HCT116 (cell line): ENCODE results near the gene SLC6A2. TPM values are rescaled to one million over a fixed set of nuclear protein-coding genes. Genes with fewer than 3 reads are reported as not detected.

Source experiments
- ATAC-seq: fragments of 200-7000 bp; cut with Tn5 transposase; 2 replicates; pipeline ENCODE4 v1.9.1; 2020; ENCODE audit warnings: mild to moderate bottlenecking, moderate library complexity
- BruUV-seq: library from RNA; stranded (reverse); fragments of 400-500 nt; replicated peaks from 2 replicates; lab custom pipeline; 2021; lab: Mats Ljungman, UMichigan
- CTCF ChIA-PET: fragments of 300-600 bp; sonication (Branson Sonifier 250); formaldehyde crosslinking; loops from one replicate; lab custom pipeline; 2021; ENCODE audit warnings: antibody characterized with exemption; lab: Charles Lee
- POLR2A ChIA-PET: fragments of 300-600, 350-600 bp; sonication (Branson Sonifier 250); formaldehyde crosslinking; loops from one replicate; lab custom pipeline; 2021; ENCODE audit warnings: antibody characterized with exemption; lab: Charles Lee
- RAD21 ChIA-PET, 2 experiments: fragments of 300-600 bp; sonication (Branson Sonifier 250); formaldehyde crosslinking; loops; one replicate each; lab custom pipeline; 2023; ENCODE audit warnings: low total read pairs in 2 of 2; ENCODE audit not compliant: uncharacterized antibody in 2 of 2, unreplicated experiment in 2 of 2, low non-redundant PET in 1 of 2; lab: Charles Lee
- DNase-seq: peaks from one replicate; pipeline ENCODE4 v3.0.0-alpha.2; 2010; ENCODE audit warnings: low read depth, low spot score
- H2AFZ ChIP-seq: fragments of 200-600 bp; shearing (Covaris generic), sonication (generic); 2 replicates; pipeline ENCODE4 v1.6.1; 2017; ENCODE audit warnings: low read depth, mixed run types, mixed read lengths, antibody characterized with exemption, low read length; ENCODE audit not compliant: poor library complexity, severe bottlenecking
- H3K27ac ChIP-seq: 2 replicates; pipeline ENCODE4 v1.5.1; 2012; ENCODE audit warnings: low read depth, low read length
- H3K27me3 ChIP-seq: fragments of 200-600 bp; sonication (generic); 2 replicates; pipeline ENCODE4 v1.6.1; 2016; ENCODE audit warnings: mixed run types, low read length, mixed read lengths; ENCODE audit not compliant: insufficient read depth
- H3K36me3 ChIP-seq, 2 experiments: fragments of 200-500 bp in 1 of 2; fragments of 200-600 bp in 1 of 2; sonication (Bioruptor generic) in 1 of 2; sonication (generic) in 1 of 2; 2 replicates each; pipeline versions ENCODE4 v1.5.1 to v1.6.1; 2014 to 2016; ENCODE audit warnings: low read length in 2 of 2, inconsistent platforms in 1 of 2, mixed read lengths in 1 of 2, mixed run types in 1 of 2; ENCODE audit not compliant: insufficient read depth in 2 of 2, control insufficient read depth in 1 of 2
- H3K4me1 ChIP-seq, 2 experiments: fragments of 200-600 bp in 1 of 2; sonication (generic) in 1 of 2; 2 replicates each; pipeline versions ENCODE4 v1.5.1 to v1.6.1; 2012 to 2017; ENCODE audit warnings: low read length in 2 of 2, inconsistent platforms in 1 of 2, mild to moderate bottlenecking in 1 of 2, mixed read lengths in 1 of 2, mixed run types in 1 of 2, moderate library complexity in 1 of 2; ENCODE audit not compliant: insufficient read depth in 2 of 2, control insufficient read depth in 1 of 2
- H3K4me2 ChIP-seq: fragments of 200-600 bp; sonication (generic); 2 replicates; pipeline ENCODE4 v1.6.1; 2017; ENCODE audit warnings: mixed run types, low read length, mixed read lengths
- H3K4me3 ChIP-seq, 2 experiments: fragments of 200-600 bp in 1 of 2; sonication (generic) in 1 of 2; replicated peaks in 1 of 2; 2 replicates each; pipeline ENCODE4 v1.5.1; 2011 to 2016; ENCODE audit warnings: low read length in 2 of 2, control low read depth in 1 of 2, low read depth in 1 of 2, mild to moderate bottlenecking in 1 of 2, mixed read lengths in 1 of 2, mixed run types in 1 of 2
- H3K79me2 ChIP-seq: fragments of 200-600 bp; sonication (generic); 2 replicates; pipeline ENCODE4 v1.6.1; 2017; ENCODE audit warnings: mild to moderate bottlenecking, mixed run types, low read length, moderate library complexity, mixed read lengths; ENCODE audit not compliant: insufficient read depth
- H3K9ac ChIP-seq: fragments of 200-600 bp; sonication (generic); 2 replicates; pipeline ENCODE4 v1.6.1; 2016; ENCODE audit warnings: low read length, mixed read lengths
- H3K9me2 ChIP-seq: fragments of 200-600 bp; sonication (generic), shearing (Covaris generic); 2 replicates; pipeline ENCODE4 v1.6.1; 2017; ENCODE audit warnings: mixed run types, mild to moderate bottlenecking, moderate library complexity; ENCODE audit not compliant: insufficient read depth
- H3K9me3 ChIP-seq, 2 experiments: fragments of 200-500 bp in 1 of 2; fragments of 200-600 bp in 1 of 2; sonication (Bioruptor generic) in 1 of 2; sonication (generic) in 1 of 2; 2 replicates each; pipeline ENCODE4 v1.6.1; 2014 to 2017; ENCODE audit warnings: low read length in 2 of 2, mixed read lengths in 2 of 2, inconsistent platforms in 1 of 2, low read depth in 1 of 2, mild to moderate bottlenecking in 1 of 2, mixed run types in 1 of 2, moderate library complexity in 1 of 2; ENCODE audit not compliant: control insufficient read depth in 1 of 2, insufficient read depth in 1 of 2
- H4K20me1 ChIP-seq: fragments of 200-600 bp; sonication (generic), shearing (Covaris generic); 2 replicates; pipeline ENCODE4 v1.6.1; 2017; ENCODE audit warnings: mixed run types, mild to moderate bottlenecking, moderate library complexity; ENCODE audit not compliant: insufficient read depth
- ATF3 ChIP-seq: IDR thresholded peaks from 2 replicates; pipeline ENCODE4 v1.6.1; 2012
- CBX3 ChIP-seq: IDR thresholded peaks from 2 replicates; pipeline ENCODE4 v1.6.1; 2012; ENCODE audit warnings: low read depth
- ELF1 ChIP-seq: IDR thresholded peaks from 2 replicates; pipeline ENCODE4 v1.6.1; 2012; ENCODE audit warnings: low read depth, borderline replicate concordance
- EZH2 ChIP-seq: fragments of 200-600 bp; sonication (generic); IDR thresholded peaks from 2 replicates; pipeline ENCODE4 v1.6.1; 2017; ENCODE audit warnings: antibody characterized with exemption, mixed run types
- EZH2phosphoT487 ChIP-seq: fragments of 200-600 bp; IDR thresholded peaks from 2 replicates; pipeline ENCODE4 v1.6.1; 2018; ENCODE audit warnings: antibody characterized with exemption, borderline replicate concordance
- POLR2A ChIP-seq: IDR thresholded peaks from 2 replicates; pipeline ENCODE4 v1.7.0; 2011; ENCODE audit warnings: borderline replicate concordance; ENCODE audit not compliant: insufficient read depth, insufficient read length; ENCODE audit errors: extremely low read depth
- RAD21 ChIP-seq: IDR thresholded peaks from 2 replicates; pipeline ENCODE4 v1.6.1; 2012; ENCODE audit warnings: low read depth, mild to moderate bottlenecking
- SIN3A ChIP-seq: IDR thresholded peaks from 2 replicates; pipeline ENCODE4 v1.6.1; 2012; ENCODE audit warnings: low read depth
- TCF7L2 ChIP-seq: IDR thresholded peaks from 2 replicates; pipeline ENCODE4 v1.7.0; 2011; ENCODE audit warnings: borderline replicate concordance, inconsistent platforms; ENCODE audit not compliant: insufficient read depth, insufficient read length; ENCODE audit errors: extremely low read depth
- ZFX ChIP-seq: fragments of 450-650 bp; IDR thresholded peaks from 2 replicates; pipeline ENCODE4 v1.6.1; 2017
- intact Hi-C: fragments of 100-400 bp; cut with micrococcal nuclease; formaldehyde crosslinking; loops from 2 replicates; pipeline ENCODE4 v1.10.0; 2022
- total RNA-seq: library from RNA; stranded (reverse); gene quantifications from one replicate; pipeline ENCODE4 v1.2.1, GENCODE V29; 2021; ENCODE audit not compliant: unreplicated experiment
- TF ChIP-seq, protein P1 (sequence below): IDR thresholded peaks from 2 replicates; pipeline ENCODE4 v1.6.1; 2012; ENCODE audit warnings: low read depth

Gene SLC6A2
- total RNA-seq, 1 experiment from 2014 or later: not detected

DNA sequence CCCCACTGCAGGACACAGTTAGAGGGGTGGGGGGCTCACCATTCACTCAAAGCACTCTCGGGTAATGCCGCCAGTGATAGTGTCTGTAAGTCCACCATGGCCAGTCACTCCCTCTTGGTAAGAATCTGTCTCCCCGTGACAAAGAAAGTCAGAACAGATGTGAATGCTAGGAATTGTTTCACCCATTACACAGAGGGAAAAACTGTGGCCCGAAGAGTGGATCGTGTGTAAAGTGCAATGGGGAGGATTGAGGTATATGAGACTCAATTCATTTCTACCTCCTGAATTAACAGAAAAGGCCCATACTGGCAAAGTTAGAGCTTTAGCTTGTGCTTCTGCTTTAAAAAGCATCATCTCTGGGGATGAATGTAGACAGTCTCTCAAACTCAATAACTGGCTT is 17.5 kb upstream of the SLC6A2 start:
- POLR2A ChIA-PET: no interaction called here
- no peak overlapping the region for H3K9ac ChIP-seq
- TF ChIP-seq CBX3: no peak
- TF ChIP-seq SIN3A: no peak
- TF ChIP-seq EZH2phosphoT487: no peak
- TF ChIP-seq RAD21: no peak

DNA sequence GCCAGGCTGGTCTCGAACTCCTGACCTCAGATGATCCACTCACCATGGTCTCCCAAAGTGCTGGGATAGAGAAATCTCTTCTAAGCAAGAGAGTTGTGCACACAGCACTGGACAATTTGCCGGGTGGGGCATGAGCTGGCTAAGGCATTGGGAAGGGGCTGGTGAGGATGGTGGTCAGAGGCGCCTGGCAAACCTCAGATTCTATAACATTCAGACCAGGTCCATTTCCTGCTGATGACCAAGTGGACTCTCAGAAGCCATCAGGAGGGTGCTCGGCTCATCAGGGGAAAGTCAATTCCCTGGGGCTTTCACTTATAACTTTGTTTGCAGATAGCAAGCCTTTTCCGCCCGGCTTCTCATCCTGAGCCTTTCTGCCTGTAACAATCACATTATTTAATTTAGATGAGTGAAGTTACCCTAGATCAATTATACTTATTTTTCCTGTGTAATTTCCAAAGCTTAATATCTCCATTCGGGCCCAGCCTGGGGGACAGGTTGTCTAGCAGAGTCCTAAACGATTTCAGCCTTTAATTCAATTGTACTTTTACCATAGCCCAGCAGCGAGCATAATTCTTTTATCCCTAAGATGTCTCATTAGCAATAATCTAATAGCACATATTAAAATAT is 15.0 kb upstream of the SLC6A2 start:
- Histone ChIP-seq H3K4me3 (no peak overlapping the region), H3K4me1 (no peaks in the 10 kb centered on the region), H3K9ac (no peak overlapping the region), H4K20me1 (no peaks in the 10 kb centered on the region), H2AFZ (no peak overlapping the region), H3K9me2 (no peaks in the 10 kb centered on the region), H3K27me3 (peaks cover 49% of the 10 kb centered on the region), H3K4me2 (no peak overlapping the region), H3K79me2 (no peaks in the 10 kb centered on the region), H3K27ac (no peak overlapping the region), H3K9me3 (no peaks in the 10 kb centered on the region), H3K36me3 (no peaks in the 10 kb centered on the region)
- no peak for TF ChIP-seq ATF3
- TF ChIP-seq RAD21: no peak
- no peak for TF ChIP-seq POLR2A
- TF ChIP-seq, protein P1, sequence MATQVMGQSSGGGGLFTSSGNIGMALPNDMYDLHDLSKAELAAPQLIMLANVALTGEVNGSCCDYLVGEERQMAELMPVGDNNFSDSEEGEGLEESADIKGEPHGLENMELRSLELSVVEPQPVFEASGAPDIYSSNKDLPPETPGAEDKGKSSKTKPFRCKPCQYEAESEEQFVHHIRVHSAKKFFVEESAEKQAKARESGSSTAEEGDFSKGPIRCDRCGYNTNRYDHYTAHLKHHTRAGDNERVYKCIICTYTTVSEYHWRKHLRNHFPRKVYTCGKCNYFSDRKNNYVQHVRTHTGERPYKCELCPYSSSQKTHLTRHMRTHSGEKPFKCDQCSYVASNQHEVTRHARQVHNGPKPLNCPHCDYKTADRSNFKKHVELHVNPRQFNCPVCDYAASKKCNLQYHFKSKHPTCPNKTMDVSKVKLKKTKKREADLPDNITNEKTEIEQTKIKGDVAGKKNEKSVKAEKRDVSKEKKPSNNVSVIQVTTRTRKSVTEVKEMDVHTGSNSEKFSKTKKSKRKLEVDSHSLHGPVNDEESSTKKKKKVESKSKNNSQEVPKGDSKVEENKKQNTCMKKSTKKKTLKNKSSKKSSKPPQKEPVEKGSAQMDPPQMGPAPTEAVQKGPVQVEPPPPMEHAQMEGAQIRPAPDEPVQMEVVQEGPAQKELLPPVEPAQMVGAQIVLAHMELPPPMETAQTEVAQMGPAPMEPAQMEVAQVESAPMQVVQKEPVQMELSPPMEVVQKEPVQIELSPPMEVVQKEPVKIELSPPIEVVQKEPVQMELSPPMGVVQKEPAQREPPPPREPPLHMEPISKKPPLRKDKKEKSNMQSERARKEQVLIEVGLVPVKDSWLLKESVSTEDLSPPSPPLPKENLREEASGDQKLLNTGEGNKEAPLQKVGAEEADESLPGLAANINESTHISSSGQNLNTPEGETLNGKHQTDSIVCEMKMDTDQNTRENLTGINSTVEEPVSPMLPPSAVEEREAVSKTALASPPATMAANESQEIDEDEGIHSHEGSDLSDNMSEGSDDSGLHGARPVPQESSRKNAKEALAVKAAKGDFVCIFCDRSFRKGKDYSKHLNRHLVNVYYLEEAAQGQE: no peak
- no peak for TF ChIP-seq ELF1
- no peak for TF ChIP-seq TCF7L2
- no peak for TF ChIP-seq EZH2
- no peak for TF ChIP-seq ZFX
- BruUV-seq: no TSS peak
- DNase-seq (no peak), ATAC-seq (no peak)
- intact Hi-C loops: no loop called here
- ChIA-PET RAD21 (no interaction called here), POLR2A (no interaction called here), CTCF (no interaction called here)

More for the DNA sequence above, 17.5 kb upstream of the SLC6A2 start:
- H2AFZ ChIP-seq: no peak overlapping the region
- H3K4me1 ChIP-seq: no peaks in the 10 kb centered on the region
- no peaks in the 10 kb centered on the region for H3K9me3 ChIP-seq
- RAD21 ChIA-PET: no interaction called here
- DNase-seq: no peak
- no peak for ATAC-seq
- H3K79me2 ChIP-seq: no peaks in the 10 kb centered on the region
- no peaks in the 10 kb centered on the region for H3K36me3 ChIP-seq
- intact Hi-C loops: no loop called here
- H3K4me2 ChIP-seq: no peak overlapping the region
- CTCF ChIA-PET: no interaction called here
- no peaks in the 10 kb centered on the region for H4K20me1 ChIP-seq
- peaks cover 47% of the 10 kb centered on the region for H3K27me3 ChIP-seq
- no peaks in the 10 kb centered on the region for H3K9me2 ChIP-seq
- no TSS peak for BruUV-seq
- no peak overlapping the region for H3K4me3 ChIP-seq
- no peak overlapping the region for H3K27ac ChIP-seq
